ENCODE data around the gene PHF21A. TPM values are rescaled to one million over a fixed set of nuclear protein-coding genes. Genes with fewer than 3 reads are reported as not detected.
"Not testable (repeated sequence)": the region's sequence is repeated elsewhere in the genome, so short reads cannot be mapped to it uniquely, and the experiment has no call there.

Gene PHF21A
- total RNA-seq, 1 donor from 2014 or later = 8.9 TPM

DNA sequence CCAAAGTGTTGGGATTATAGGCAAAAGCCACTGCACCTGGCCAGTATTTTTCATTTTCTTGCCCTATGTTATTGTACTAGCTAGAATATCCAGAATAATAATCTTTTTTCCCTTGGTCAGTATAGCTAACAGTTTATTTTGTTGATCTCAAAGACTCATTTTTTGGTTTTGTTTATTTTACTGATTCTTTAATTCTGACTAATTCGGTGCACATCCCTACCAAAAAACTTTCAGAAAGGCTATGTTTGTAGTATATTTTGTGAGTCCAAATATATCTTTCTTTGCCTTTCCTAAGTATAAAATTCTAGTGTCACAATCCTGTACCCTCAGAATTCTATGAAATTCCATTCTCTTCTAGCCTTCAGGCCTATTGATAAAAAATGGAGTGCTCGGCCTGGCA, 84.3 kb downstream of the PHF21A start:
- DNase-seq (ENCODE audit: low read depth in 2 of 2) = no peak

DNA sequence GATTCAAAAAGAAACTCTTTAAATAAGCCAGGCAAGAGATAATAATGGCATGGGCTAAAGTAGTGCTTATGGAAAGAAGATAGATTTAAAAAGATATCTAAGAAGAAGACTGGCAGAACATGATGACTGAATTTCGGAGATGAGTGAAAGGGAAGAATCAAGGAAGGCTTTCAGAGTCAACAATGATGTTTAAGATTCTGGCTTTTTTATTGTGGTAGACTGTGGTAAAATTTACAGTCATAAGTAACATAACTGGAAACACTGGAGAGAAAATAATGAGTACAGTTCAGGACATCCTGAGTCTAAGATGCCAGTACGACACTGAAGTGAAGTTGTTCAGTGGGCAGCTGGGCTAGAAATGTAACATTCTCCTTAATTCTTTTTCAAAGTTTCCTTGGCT, 85.2 kb downstream of the PHF21A start:
- no peak for DNase-seq (ENCODE audit: low read depth in 2 of 2)

DNA sequence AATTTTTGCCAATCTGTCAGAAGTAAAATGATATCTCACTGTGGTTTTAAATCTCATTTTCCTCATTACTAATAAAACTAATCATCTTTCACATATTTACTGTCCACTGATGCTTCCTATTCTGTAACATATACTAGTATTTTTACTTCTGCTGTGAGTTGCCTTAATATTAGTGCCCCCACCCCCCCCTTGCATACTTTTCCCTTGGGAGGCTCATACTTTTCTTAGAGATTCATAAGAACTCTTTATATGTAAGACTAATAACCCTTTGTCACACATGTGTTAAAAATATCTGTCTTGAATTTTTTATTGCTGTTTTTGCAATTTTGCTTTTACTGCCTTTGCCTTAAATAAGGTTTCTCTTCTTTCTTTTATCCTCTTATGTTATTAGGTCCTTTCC, 87.2 kb downstream of the PHF21A start:
- no peak for DNase-seq (ENCODE audit: low read depth in 2 of 2)

GRCh38 chr11:46026606-46027293, 94.5 kb downstream of the PHF21A start:
- no peak for DNase-seq (ENCODE audit: low read depth in 2 of 2)

DNA sequence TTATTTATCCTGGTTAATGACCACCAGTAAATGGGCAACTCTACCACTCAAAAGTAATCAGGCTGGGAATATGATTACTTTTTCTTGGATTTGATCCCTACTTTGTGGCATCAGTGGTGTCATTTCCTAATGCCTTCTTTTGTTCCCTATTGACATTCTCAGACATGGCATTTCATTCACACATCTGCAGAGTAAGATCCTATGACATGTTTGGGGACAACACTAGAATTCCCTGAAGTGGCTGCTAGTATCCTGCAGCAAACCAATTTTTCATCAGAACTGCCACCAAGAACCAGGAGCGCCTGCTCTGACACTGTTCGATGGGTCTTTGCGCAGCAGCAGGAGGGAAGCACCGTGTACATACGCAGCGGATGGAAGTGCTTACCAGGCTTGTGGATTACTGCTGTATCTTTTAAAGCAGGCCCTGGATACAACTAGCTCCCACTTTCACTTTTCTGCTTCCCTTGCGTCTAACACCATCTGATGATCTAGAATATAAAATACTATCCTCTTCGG, 101.1 kb downstream of the PHF21A start:
- DNase-seq (ENCODE audit: low read depth in 2 of 2) = no peak

DNA sequence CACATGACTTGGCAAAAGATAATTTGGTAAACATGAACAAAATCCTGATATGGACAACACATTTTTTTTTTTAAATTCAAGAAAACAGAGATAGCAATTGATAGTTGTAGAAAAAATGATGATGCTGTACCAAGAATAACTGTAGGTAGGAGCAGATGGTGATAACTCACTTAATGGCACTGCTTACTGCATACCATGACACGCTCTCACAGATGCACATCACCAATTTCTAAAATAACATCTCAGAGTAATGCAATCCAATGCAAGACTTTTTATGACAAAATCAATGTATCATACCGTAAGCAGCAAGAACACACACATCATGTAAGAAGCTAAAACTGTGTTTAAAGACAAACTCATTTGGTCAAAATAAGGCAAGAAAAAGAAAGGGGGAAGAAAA, 102.6 kb downstream of the PHF21A start:
- no peak for DNase-seq (ENCODE audit: low read depth in 2 of 2)

DNA sequence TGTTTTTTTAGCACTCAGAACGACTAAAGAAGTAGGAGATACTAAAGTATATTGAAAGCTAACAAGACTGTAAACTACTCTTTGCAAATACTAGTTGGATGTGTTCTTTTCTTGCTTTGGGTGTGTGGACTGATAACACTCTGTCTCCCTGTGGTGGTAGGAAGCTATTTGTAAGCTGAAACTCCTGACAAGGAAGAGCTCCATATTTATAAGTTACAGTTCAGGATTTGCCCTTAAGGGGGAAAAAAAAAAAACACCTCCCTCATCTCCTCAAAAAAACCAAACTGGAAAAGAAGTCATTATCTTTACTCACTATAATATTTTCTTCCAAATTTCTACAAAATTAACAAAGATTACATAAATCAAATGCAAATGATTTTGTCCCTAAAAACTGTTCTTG, 103.9 kb downstream of the PHF21A start:
- DNase-seq (ENCODE audit: low read depth in 2 of 2) = no peak

DNA sequence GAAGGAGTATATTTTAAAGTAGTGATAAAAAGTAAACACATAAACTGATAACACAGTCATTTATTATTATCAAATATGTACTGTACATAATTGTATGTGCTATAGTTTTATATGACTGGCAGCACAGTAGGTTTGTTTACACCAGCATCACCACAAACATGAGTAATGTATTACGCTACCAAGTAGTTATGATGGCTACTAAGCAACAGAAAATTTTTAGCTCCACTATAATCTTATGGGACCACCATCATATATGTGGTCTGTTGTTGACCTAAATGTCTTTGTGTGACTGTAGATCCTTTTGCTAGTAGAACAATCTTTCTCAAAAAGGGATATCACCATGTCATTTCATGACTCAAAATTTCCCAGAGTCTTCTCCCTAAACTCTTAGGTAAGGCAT, 105.3 kb downstream of the PHF21A start:
- DNase-seq (ENCODE audit: low read depth in 2 of 2) = no peak

- DNase-seq (ENCODE audit: low read depth in 2 of 2) = not testable (repeated sequence)
Measured at GRCh38 chr11:46014168-46014567, 107.1 kb downstream of the PHF21A start.

- no peak for DNase-seq (ENCODE audit: low read depth in 2 of 2)
Measured at GRCh38 chr11:46012185-46012584, 109.1 kb downstream of the PHF21A start.

DNA sequence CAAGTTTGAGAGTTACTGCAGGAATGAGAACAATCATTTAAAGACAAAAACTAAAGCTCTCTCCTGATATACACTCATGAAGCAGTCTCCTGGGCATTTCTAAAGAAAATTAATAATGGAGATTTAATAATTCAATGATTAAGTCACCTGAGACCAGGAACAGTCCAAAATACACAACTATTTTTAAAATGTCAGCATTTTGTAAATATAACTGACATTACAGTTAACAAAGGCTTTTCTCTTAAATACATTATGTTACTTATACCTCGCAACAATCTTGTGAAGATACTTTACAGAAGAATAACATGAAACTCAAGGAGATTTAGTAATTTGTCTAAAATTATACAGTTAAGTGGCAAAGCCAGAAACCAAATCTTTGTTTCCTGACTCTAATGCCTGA, 111.2 kb downstream of the PHF21A start:
- no peak for DNase-seq (ENCODE audit: low read depth in 2 of 2)

DNA sequence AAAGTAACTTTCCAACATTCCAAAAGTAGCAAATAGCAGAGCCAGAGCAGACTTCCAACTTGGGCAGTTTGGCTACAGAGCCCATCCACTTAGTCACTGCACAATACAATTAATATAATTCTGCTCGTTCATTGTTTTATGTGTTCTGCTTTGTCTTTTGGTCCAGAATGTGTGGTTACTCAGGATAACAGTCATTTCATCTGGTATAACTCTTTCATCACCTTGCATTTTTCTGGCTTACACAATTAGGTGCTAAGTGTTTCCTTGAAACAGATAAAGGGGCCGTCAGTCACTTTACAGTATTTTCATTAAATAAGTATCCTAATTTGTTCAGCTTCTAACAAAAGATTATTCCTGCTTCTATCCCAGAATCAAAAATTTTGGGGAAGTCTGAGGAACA, 111.6 kb downstream of the PHF21A start:
- peak in 1 of 2 donors; percentile 25 for DNase-seq (ENCODE audit: low read depth in 2 of 2)

DNA sequence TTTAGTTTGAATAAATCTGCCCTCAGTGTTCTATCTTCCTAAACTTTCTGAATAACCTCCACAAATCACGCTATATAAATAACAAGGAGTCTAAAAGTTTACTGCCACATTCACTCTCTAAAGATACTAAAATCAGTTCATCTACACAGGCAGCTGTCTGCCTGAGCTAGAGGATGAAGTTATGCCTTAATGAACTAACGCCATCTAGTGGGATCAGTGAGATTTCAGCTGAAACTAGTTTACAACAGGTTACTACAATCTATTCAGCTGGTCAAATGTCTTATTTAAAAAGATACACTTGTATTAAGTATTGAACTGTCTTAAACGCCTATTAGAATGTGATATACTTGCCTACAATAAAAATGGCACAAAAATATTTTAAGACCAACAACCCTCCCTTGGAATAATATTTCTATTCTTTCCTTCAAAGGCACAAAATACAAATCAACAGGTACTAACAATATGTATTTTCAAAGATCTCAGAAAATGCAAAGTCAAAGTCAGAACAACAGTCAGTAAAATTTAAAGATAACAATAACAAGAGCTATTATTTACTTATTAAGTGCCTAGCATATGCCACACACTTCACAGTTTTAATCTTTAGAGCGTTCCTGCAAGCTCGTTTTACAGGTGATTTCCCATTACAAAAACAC, 114.7 kb downstream of the PHF21A start:
- DNase-seq (ENCODE audit: low read depth in 2 of 2) = peak; percentile 75 to 85

GRCh38 chr11:46003572-46003971, 117.7 kb downstream of the PHF21A start:
- peak in 1 of 2 donors; percentile 59 for DNase-seq (ENCODE audit: low read depth in 2 of 2)

DNA sequence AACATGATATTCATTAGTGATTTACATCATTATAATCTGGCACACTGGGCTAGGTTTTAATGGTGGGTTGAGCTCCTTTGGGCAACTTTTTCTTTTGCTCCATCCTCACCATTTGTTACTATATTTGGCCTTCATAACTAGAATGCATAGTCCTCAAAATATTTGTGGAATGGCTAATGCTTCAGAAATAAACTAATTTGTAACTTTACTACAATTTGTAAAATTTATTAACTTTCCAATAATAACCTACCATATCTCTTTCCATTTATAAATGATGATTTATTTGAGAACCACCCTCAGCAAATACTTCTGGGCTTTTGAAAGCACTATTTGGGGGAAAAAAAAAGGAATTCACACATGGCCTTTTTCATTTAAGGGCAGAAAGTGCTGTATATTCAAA, 119.1 kb downstream of the PHF21A start:
- no peak for DNase-seq (ENCODE audit: low read depth in 2 of 2)

- peak; percentile 7 to 19 for DNase-seq (ENCODE audit: low read depth in 2 of 2)
Measured at GRCh38 chr11:46001448-46001914, 119.8 kb downstream of the PHF21A start.

DNA sequence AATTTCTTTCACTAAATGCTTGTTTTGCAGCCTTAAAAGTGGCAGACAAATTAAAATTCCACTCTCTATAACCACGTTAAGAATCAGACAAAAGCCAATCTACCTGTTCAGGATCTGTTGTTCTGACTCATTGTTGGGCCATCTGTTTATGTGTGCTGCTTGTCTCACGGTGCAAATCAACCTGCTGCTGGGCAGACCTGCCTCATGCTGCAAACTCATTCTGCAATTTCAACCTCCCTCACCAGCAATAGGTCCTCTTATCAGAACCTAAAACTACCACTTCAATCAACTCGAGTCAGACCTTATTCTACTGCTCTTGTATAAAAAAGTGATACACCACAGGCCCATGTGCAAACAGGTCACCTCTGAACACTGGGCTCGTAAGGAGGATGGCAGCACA, 123.7 kb downstream of the PHF21A start:
- no peak for DNase-seq (ENCODE audit: low read depth in 2 of 2)

GRCh38 chr11:45995342-45995734, 125.9 kb downstream of the PHF21A start:
- no peak for DNase-seq (ENCODE audit: low read depth in 2 of 2)

DNA sequence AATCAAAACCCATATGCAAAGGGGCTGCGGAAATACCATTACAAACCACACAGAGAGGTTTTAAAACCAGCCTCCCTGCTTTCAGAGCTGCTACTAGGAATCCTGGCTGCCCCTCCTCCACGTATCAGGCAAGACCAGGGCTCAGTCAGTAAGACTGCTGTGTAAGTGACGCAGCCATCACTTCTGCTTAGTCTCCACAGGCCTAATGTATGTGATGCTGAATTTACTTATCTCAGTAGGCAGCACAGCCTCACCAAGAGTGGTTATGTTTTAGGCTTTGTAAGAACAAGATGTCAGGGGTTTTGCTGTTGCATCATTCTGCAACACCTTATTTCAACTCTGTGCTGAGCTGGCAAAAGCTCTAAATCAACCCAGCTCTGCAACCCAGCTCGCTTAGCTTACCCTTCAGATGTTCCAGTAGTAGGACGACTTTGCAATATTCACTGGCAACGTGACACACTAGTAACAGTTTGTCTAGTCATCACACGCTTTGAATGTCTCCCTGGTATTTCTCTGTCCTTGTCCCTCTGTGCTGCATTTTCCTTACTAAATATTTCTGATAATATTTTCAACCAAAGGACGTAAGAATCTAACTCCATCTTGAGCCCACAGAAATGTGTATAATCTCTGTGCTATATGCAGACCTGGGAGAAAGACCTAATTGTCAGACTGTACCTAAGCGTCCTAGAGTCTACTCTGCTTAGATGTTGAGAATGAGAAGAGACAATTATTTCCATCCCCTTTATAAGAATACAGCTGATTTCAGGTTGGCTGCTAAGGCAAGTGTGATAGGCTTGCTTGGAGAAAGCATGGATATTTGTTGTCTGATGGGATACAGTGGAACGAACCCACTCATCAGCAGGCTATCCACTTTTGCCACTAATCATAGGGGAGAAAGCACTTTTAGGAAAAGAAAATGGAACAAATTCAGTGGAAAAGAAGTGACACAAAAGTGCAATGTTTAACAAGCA, 126.6 kb downstream of the PHF21A start:
- no peak for DNase-seq (ENCODE audit: low read depth in 2 of 2)

GRCh38 chr11:45993531-45994001, 127.7 kb downstream of the PHF21A start:
- peak; percentile 5 to 19 for DNase-seq (ENCODE audit: low read depth in 2 of 2)

DNA sequence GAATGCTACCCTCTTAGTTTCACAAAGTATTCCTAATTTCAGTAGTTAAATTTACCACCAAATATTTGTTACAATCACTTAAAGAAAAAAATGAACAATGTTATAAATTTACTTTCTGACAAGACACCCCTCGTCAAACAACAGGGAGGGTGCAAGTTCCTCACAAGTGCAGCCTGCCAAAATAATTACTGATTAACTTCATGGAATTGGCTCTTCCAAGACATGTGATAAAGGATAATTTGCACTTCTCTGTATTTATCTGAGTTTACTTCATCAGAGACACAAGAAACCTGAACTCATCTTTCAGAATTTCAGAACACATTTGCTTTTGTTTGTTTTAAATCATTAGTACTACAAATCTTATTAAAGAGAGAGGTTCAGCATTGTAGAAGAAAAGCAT, 132.3 kb downstream of the PHF21A start:
- no peak for DNase-seq (ENCODE audit: low read depth in 2 of 2)

DNA sequence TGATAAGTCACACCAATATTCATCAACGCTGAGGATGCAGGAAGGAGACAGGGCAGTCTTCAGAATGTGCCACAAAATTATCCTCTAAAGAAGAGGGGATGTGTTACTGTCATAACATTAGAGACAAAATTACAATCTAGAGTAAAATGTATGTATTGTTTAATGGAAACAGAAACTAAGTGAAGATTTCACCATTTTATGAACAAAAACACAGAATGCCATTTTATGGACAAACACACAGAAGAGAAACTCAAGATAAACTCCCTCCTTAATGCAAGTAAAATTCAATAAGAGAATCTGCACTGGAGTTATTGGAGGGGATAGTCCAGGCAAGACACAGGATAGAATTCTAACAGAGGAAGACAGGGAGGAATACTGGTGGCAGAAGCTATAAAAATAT, 136.0 kb downstream of the PHF21A start:
- no peak for DNase-seq (ENCODE audit: low read depth in 2 of 2)

Measured in lung microvascular endothelial cell (primary cell).